Measurements from ENCODE around the gene FAM200B.

The FAM200B gene

GRCh38 chr4:15676039-15676438, 5.6 kb upstream of the FAM200B start:
- Histone ChIP-seq H3K9me2 (ENCODE audit: low read depth, low read length) (no peaks in the 10 kb centered on the region), H3K27me3 (ENCODE audit: insufficient read depth, low read length) (no peaks in the 10 kb centered on the region), H3K79me2 (ENCODE audit: insufficient read depth, low read length) (peaks cover 38% of the 10 kb centered on the region), H3K9me3 (ENCODE audit: low read length) (no peaks in the 10 kb centered on the region), H3F3A (ENCODE audit: insufficient read depth, low read length) (no peaks in the 10 kb centered on the region), H3K4me1 (ENCODE audit: insufficient read depth, low read length, severe bottlenecking) (peaks cover 42% of the 10 kb centered on the region), H4K20me1 (ENCODE audit: insufficient read depth, low read length) (no peaks in the 10 kb centered on the region), H3K9ac (ENCODE audit: low read length) (no peak overlapping the region), H3K27ac (ENCODE audit: low read depth, low read length, poor library complexity, severe bottlenecking) (peak overlapping the region; percentile 66), H3K4me2 (ENCODE audit: low read length) (no peak overlapping the region; the same call in 1 of the 2 replicates), H3K36me3 (ENCODE audit: insufficient read depth, low read length) (no peaks in the 10 kb centered on the region), H2AFZ (ENCODE audit: low read length) (no peak overlapping the region), H3K4me3 (ENCODE audit: low read depth, low read length, poor library complexity, severe bottlenecking) (no peak overlapping the region)
- TF ChIP-seq EZH2 (IDR thresholded peaks at IDR 0.05; ENCODE audit: borderline replicate concordance, low read length) (no peak), CTCF (IDR thresholded peaks at IDR 0.05; ENCODE audit: low read length) (no peak)

GRCh38 chr4:15676899-15677298, 4.7 kb upstream of the FAM200B start:
- peaks cover 39% of the 10 kb centered on the region for H3K79me2 ChIP-seq (ENCODE audit: insufficient read depth, low read length)
- no peak overlapping the region for H3K27ac ChIP-seq (ENCODE audit: low read depth, low read length, poor library complexity, severe bottlenecking)
- no peak overlapping the region for H2AFZ ChIP-seq (ENCODE audit: low read length)
- H3F3A ChIP-seq (ENCODE audit: insufficient read depth, low read length), result no peaks in the 10 kb centered on the region
- H3K36me3 ChIP-seq (ENCODE audit: insufficient read depth, low read length), result no peaks in the 10 kb centered on the region
- peaks cover 38% of the 10 kb centered on the region for H3K4me1 ChIP-seq (ENCODE audit: insufficient read depth, low read length, severe bottlenecking)
- 0 out of 2 replicates have a peak overlapping the region, but pooled peaks have one; percentile 4 for H3K4me2 ChIP-seq (ENCODE audit: low read length)
- no peaks in the 10 kb centered on the region for H4K20me1 ChIP-seq (ENCODE audit: insufficient read depth, low read length)
- H3K9me2 ChIP-seq (ENCODE audit: low read depth, low read length), result no peaks in the 10 kb centered on the region
- H3K9ac ChIP-seq (ENCODE audit: low read length), result no peak overlapping the region
- no peak for TF ChIP-seq CTCF (IDR thresholded peaks at IDR 0.05; ENCODE audit: low read length)
- TF ChIP-seq EZH2 (IDR thresholded peaks at IDR 0.05; ENCODE audit: borderline replicate concordance, low read length), result no peak
- no peaks in the 10 kb centered on the region for H3K9me3 ChIP-seq (ENCODE audit: low read length)
- H3K4me3 ChIP-seq (ENCODE audit: low read depth, low read length, poor library complexity, severe bottlenecking), result no peak overlapping the region
- H3K27me3 ChIP-seq (ENCODE audit: insufficient read depth, low read length), result no peaks in the 10 kb centered on the region

- peaks cover 40% of the 10 kb centered on the region for H3K79me2 ChIP-seq (ENCODE audit: insufficient read depth, low read length)
- H3K9me3 ChIP-seq (ENCODE audit: low read length), result no peaks in the 10 kb centered on the region
- no peak overlapping the region for H2AFZ ChIP-seq (ENCODE audit: low read length)
- peaks cover 41% of the 10 kb centered on the region for H3K4me1 ChIP-seq (ENCODE audit: insufficient read depth, low read length, severe bottlenecking)
- no peak overlapping the region for H3K9ac ChIP-seq (ENCODE audit: low read length)
- H3K4me3 ChIP-seq (ENCODE audit: low read depth, low read length, poor library complexity, severe bottlenecking), result no peak overlapping the region
- no peak overlapping the region; the same call in 1 of the 2 replicates for H3K4me2 ChIP-seq (ENCODE audit: low read length)
- H3K27me3 ChIP-seq (ENCODE audit: insufficient read depth, low read length), result no peaks in the 10 kb centered on the region
- no peak overlapping the region for H3K27ac ChIP-seq (ENCODE audit: low read depth, low read length, poor library complexity, severe bottlenecking)
- H3K36me3 ChIP-seq (ENCODE audit: insufficient read depth, low read length), result no peaks in the 10 kb centered on the region
- H3K9me2 ChIP-seq (ENCODE audit: low read depth, low read length), result no peaks in the 10 kb centered on the region
- H4K20me1 ChIP-seq (ENCODE audit: insufficient read depth, low read length), result no peaks in the 10 kb centered on the region
- no peak for TF ChIP-seq CTCF (IDR thresholded peaks at IDR 0.05; ENCODE audit: low read length)
- TF ChIP-seq EZH2 (IDR thresholded peaks at IDR 0.05; ENCODE audit: borderline replicate concordance, low read length), result no peak
- no peaks in the 10 kb centered on the region for H3F3A ChIP-seq (ENCODE audit: insufficient read depth, low read length)
These were observed 4.1 kb upstream of the FAM200B start for GRCh38 chr4:15677507-15677988.

Data from OCI-LY1 (cell line).